CD8-positive, alpha-beta memory T cell (primary cell): Measurements from ENCODE around the gene COMMD2. TPM values are rescaled to one million over a fixed set of nuclear protein-coding genes. Genes with fewer than 3 reads are reported as not detected.

Experiments used
- CTCF ChIA-PET: fragments of 350-600 bp; sonication (Branson Sonifier 250); formaldehyde crosslinking; loops from one replicate; lab custom pipeline; 2021; ENCODE audit warnings: antibody characterized with exemption; lab: Charles Lee
- POLR2A ChIA-PET: fragments of 350-600 bp; sonication (Branson Sonifier 250); formaldehyde crosslinking; loops from one replicate; lab custom pipeline; 2021; ENCODE audit warnings: antibody characterized with exemption; lab: Charles Lee
- DNase-seq, 5 donors: peaks; one replicate each; pipeline versions ENCODE4 v3.0.0 to v3.0.0-alpha.2; 2020 to 2022; ENCODE audit warnings: mixed read lengths in 1 of 5
- H3K27ac ChIP-seq: one replicate; pipeline ENCODE4 v1.7.0; 2013; ENCODE audit warnings: low read depth, mild to moderate bottlenecking, low read length, moderate library complexity
- H3K27me3 ChIP-seq: 2 replicates; pipeline ENCODE4 v1.7.0; 2013; ENCODE audit warnings: low read length, mild to moderate bottlenecking; ENCODE audit not compliant: insufficient read depth, poor library complexity, severe bottlenecking
- H3K36me3 ChIP-seq: 2 replicates; pipeline ENCODE4 v1.7.0; 2013; ENCODE audit warnings: mild to moderate bottlenecking, low read length, moderate library complexity; ENCODE audit not compliant: insufficient read depth
- H3K4me1 ChIP-seq: 2 replicates; pipeline ENCODE4 v1.7.0; 2013; ENCODE audit warnings: mild to moderate bottlenecking, low read length, moderate library complexity; ENCODE audit not compliant: insufficient read depth
- H3K4me3 ChIP-seq: 2 replicates; pipeline ENCODE4 v1.7.0; 2013; ENCODE audit warnings: mild to moderate bottlenecking, low read length
- H3K9me3 ChIP-seq: 2 replicates; pipeline ENCODE4 v1.7.0; 2013; ENCODE audit warnings: mild to moderate bottlenecking, low read length
- H3K27ac Mint-ChIP-seq, 8 donors: one replicate each; pipeline ENCODE4 v1.8.0; 2020 to 2021; ENCODE audit warnings: mixed read lengths in 8 of 8, mild to moderate bottlenecking in 6 of 8, inconsistent platforms in 3 of 8, moderate library complexity in 3 of 8
- H3K27me3 Mint-ChIP-seq, 2 donors: one replicate each; pipeline ENCODE4 v1.8.0; 2020 to 2021; ENCODE audit warnings: mixed read lengths in 2 of 2, mild to moderate bottlenecking in 1 of 2, moderate library complexity in 1 of 2
- H3K36me3 Mint-ChIP-seq, 3 donors: one replicate each; pipeline ENCODE4 v1.8.0; 2020 to 2021; ENCODE audit warnings: mixed read lengths in 3 of 3, inconsistent platforms in 1 of 3, mild to moderate bottlenecking in 1 of 3
- H3K4me1 Mint-ChIP-seq, 3 donors: one replicate each; pipeline ENCODE4 v1.8.0; 2020 to 2021; ENCODE audit warnings: mixed read lengths in 3 of 3, inconsistent platforms in 1 of 3, mild to moderate bottlenecking in 1 of 3
- H3K4me3 Mint-ChIP-seq, 7 donors: one replicate each; pipeline ENCODE4 v1.8.0; 2020 to 2021; ENCODE audit warnings: mixed read lengths in 7 of 7, mild to moderate bottlenecking in 6 of 7, moderate library complexity in 4 of 7, inconsistent platforms in 2 of 7
- H3K9me3 Mint-ChIP-seq, 5 donors: one replicate each; pipeline ENCODE4 v1.8.0; 2020 to 2022; ENCODE audit warnings: mixed read lengths in 5 of 5, mild to moderate bottlenecking in 3 of 5, moderate library complexity in 2 of 5, inconsistent platforms in 1 of 5
- polyA plus RNA-seq: library from polyadenylated mRNA; unstranded; fragments of 300-500 nt; fragmentation: Illumina TruSeq; gene quantifications from one replicate; pipeline ENCODE4 v1.2.3, GENCODE V29; 2021
- total RNA-seq, 2 experiments: library from RNA; stranded (reverse); gene quantifications; one replicate each; pipeline ENCODE4 v1.2.3, GENCODE V29; 2021

The COMMD2 gene
- total and polyA plus RNA-seq, 3 experiments from 2014 or later: 42.4 to 68.4 (median 48.4) TPM

DNA sequence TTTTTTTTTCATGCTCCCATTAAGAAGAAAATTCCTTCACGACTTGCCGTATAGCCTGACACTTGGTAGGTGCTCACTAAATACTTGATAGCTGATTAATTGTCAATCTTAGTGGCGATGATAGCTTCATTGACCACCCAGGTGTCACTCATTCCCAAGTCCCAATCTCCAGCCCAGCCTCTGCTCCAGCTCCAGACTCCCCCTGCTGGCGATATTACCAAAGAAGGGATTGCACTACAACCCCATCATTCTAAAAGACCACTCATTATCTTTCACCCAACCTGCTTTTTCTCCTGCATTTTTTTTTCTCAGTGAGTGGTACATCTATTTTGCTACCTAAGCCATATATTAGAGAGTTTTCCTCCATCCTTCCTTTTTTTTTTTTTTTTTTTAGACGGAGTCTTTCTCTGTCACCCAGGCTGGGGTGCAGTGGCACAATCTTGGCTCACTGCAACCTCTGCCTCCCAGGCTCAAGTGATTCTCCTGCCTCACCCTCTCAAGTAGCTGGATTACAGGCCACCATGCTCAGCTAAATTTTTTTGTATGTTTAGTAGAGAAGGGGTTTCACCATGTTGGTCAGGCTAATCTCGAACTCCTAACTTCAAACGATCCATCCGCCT, 19.5 kb upstream of the COMMD2 start:
- CTCF ChIA-PET: interaction anchor here (0.7 to 3.8 kb wide), 13 partner anchors 8 to 652 kb away, joined by 3 to 17 read pairs (median 4); partner anchors contain the start of genes COMMD2 and RNF13
- H3K9me3 Mint-ChIP-seq: no peaks in the 10 kb centered on the region
- Histone ChIP-seq H3K36me3 (no peaks in the 10 kb centered on the region), H3K27me3 (no peaks in the 10 kb centered on the region), H3K4me1 (no peaks in the 10 kb centered on the region), H3K4me3 (no peak overlapping the region), H3K27ac (no peak overlapping the region), H3K9me3 (no peaks in the 10 kb centered on the region)
- DNase-seq: peak; percentile 10 to 46 (median 14)
- no peaks in the 10 kb centered on the region for H3K36me3 Mint-ChIP-seq
- H3K4me1 Mint-ChIP-seq: no peaks in the 10 kb centered on the region
- H3K27ac Mint-ChIP-seq: no peak overlapping the region
- H3K4me3 Mint-ChIP-seq: no peak overlapping the region
- peaks cover 2 to 18% of the 10 kb centered on the region in 2 donors for H3K27me3 Mint-ChIP-seq
- POLR2A ChIA-PET: no interaction called here

DNA sequence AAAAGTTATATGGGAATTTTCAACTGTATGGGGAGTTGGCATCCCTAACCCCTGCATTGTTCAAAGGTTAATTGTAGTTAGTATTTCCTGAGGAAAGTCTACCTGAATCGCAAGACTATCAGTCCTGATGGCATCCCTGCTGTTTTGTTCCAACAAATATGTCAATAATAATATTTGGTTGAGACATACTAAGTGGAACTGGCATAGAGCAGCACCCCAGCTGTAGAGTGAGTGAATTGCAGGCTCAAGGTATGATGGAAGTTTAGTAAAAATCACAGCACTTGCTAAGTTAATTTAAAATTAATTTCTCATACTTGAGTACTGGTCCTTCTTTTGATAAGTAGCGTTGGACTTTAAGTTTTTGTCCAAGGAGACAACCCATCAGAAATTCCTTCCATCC, 18.0 kb upstream of the COMMD2 start:
- H3K27me3 ChIP-seq: no peaks in the 10 kb centered on the region
- Mint-ChIP-seq H3K27ac (no peak overlapping the region), H3K27me3 (peaks cover 2 to 26% of the 10 kb centered on the region in 2 donors), H3K36me3 (no peaks in the 10 kb centered on the region), H3K4me1 (no peaks in the 10 kb centered on the region), H3K9me3 (no peaks in the 10 kb centered on the region), H3K4me3 (no peak overlapping the region)
- ChIA-PET CTCF (interaction anchor here (1.2 to 3.8 kb wide), 5 partner anchors 18 to 261 kb away, joined by 4 to 17 read pairs (median 7); partner anchors contain the start of gene COMMD2), POLR2A (no interaction called here)
- no peak for DNase-seq
- H3K9me3 ChIP-seq: no peaks in the 10 kb centered on the region
- no peak overlapping the region for H3K27ac ChIP-seq
- H3K36me3 ChIP-seq: no peaks in the 10 kb centered on the region
- no peak overlapping the region for H3K4me3 ChIP-seq
- no peaks in the 10 kb centered on the region for H3K4me1 ChIP-seq

- H3K27me3 Mint-ChIP-seq: peaks cover 9 to 26% of the 10 kb centered on the region in 2 donors
- no peaks in the 10 kb centered on the region for H3K4me1 Mint-ChIP-seq
- no peak for DNase-seq
- H3K4me3 Mint-ChIP-seq: no peak overlapping the region
- Histone ChIP-seq H3K9me3 (no peaks in the 10 kb centered on the region), H3K4me1 (no peaks in the 10 kb centered on the region), H3K4me3 (no peak overlapping the region), H3K27ac (no peak overlapping the region), H3K27me3 (peaks cover 6% of the 10 kb centered on the region), H3K36me3 (no peaks in the 10 kb centered on the region)
- no peaks in the 10 kb centered on the region for H3K36me3 Mint-ChIP-seq
- CTCF ChIA-PET: no interaction called here
- H3K9me3 Mint-ChIP-seq: no peaks in the 10 kb centered on the region
- POLR2A ChIA-PET: no interaction called here
- no peak overlapping the region for H3K27ac Mint-ChIP-seq
These were observed 16.4 kb upstream of the COMMD2 start for GRCh38 chr3:149768704-149769103.

GRCh38 chr3:149767720-149768119, 15.4 kb upstream of the COMMD2 start:
- ChIA-PET POLR2A (no interaction called here), CTCF (interaction anchor here (0.9 kb wide), 1 partner anchor 115 kb away, joined by 3 read pairs; no protein-coding TSS in a partner anchor)
- Histone ChIP-seq H3K4me1 (no peaks in the 10 kb centered on the region), H3K27ac (no peak overlapping the region), H3K36me3 (no peaks in the 10 kb centered on the region), H3K4me3 (no peak overlapping the region), H3K27me3 (peaks cover 8% of the 10 kb centered on the region), H3K9me3 (no peaks in the 10 kb centered on the region)
- DNase-seq: no peak
- H3K4me3 Mint-ChIP-seq: no peak overlapping the region
- no peaks in the 10 kb centered on the region for H3K36me3 Mint-ChIP-seq
- H3K27ac Mint-ChIP-seq: no peak overlapping the region
- H3K27me3 Mint-ChIP-seq: peaks cover 9 to 26% of the 10 kb centered on the region in 2 donors
- H3K9me3 Mint-ChIP-seq: no peaks in the 10 kb centered on the region
- H3K4me1 Mint-ChIP-seq: no peaks in the 10 kb centered on the region

DNA sequence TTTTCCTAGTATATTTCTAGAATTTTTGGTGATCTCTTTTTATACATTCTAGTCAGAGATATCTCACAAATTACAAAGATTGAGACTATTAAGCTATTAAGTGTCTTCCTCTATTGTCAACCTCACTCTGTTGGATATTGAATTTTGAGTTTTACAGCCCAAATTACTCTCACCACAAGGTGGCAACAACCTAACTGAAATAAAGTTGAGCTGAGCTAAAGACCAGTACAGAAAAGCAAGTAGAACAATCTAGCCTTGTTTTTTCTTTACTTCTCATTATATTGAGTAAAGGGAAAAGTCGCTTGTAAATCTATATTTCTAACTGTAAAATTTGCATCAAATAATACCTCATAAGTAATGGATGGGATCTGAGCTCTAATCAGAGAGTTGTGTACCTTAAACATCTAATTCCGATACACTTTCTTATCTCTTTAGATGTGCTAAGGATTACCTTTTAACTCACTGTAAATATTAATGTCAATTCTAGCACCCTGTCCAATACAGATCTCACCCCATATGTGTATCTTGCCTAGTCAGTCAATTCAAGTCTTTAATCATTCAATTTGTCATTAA, 13.6 kb upstream of the COMMD2 start:
- Histone ChIP-seq H3K27me3 (peaks cover 15% of the 10 kb centered on the region), H3K4me3 (no peak overlapping the region), H3K27ac (no peak overlapping the region), H3K9me3 (no peaks in the 10 kb centered on the region), H3K36me3 (no peaks in the 10 kb centered on the region), H3K4me1 (no peaks in the 10 kb centered on the region)
- Mint-ChIP-seq H3K36me3 (no peaks in the 10 kb centered on the region), H3K9me3 (no peaks in the 10 kb centered on the region), H3K4me3 (no peak overlapping the region), H3K27ac (no peak overlapping the region), H3K4me1 (no peaks in the 10 kb centered on the region), H3K27me3 (peaks cover 9 to 20% of the 10 kb centered on the region in 2 donors)
- DNase-seq: no peak
- ChIA-PET CTCF (interaction anchor here (0.9 to 1.7 kb wide), 2 partner anchors 10 to 13 kb away, joined by 3 to 4 read pairs; partner anchors contain the start of gene COMMD2), POLR2A (no interaction called here)

DNA sequence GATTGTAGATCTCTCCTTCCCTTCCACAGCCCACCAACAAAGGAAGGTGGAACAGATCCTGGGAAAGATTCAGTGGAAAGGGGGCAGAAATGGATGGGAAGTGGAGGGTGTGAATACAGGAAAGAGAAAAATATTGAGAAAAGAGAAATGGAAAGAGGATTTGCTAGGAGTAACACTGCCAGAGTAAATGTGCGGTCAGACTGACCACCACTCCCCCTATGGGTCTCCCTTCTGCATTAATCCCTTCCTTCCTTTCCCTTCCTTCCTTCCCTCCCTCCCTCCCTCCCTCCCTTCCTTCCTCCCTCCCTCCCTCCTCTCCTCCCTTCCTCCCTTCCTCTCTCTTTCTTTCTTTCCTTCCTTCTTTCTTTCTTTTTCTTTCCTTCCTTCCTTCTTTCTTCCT, 12.0 kb upstream of the COMMD2 start:
- no peak overlapping the region for H3K27ac Mint-ChIP-seq
- no peak overlapping the region for H3K4me3 Mint-ChIP-seq
- no peaks in the 10 kb centered on the region for H3K36me3 ChIP-seq
- ChIA-PET CTCF (no interaction called here), POLR2A (interaction anchor here (0.6 kb wide), 1 partner anchor 77 kb away, joined by 5 read pairs; no protein-coding TSS in a partner anchor)
- H3K4me3 ChIP-seq: no peak overlapping the region
- H3K27me3 Mint-ChIP-seq: peaks cover 9 to 25% of the 10 kb centered on the region in 2 donors
- H3K36me3 Mint-ChIP-seq: no peaks in the 10 kb centered on the region
- no peaks in the 10 kb centered on the region for H3K4me1 Mint-ChIP-seq
- no peaks in the 10 kb centered on the region for H3K4me1 ChIP-seq
- no peak overlapping the region for H3K27ac ChIP-seq
- DNase-seq: no peak
- no peaks in the 10 kb centered on the region for H3K9me3 Mint-ChIP-seq
- H3K9me3 ChIP-seq: no peaks in the 10 kb centered on the region
- H3K27me3 ChIP-seq: peaks cover 15% of the 10 kb centered on the region

DNA sequence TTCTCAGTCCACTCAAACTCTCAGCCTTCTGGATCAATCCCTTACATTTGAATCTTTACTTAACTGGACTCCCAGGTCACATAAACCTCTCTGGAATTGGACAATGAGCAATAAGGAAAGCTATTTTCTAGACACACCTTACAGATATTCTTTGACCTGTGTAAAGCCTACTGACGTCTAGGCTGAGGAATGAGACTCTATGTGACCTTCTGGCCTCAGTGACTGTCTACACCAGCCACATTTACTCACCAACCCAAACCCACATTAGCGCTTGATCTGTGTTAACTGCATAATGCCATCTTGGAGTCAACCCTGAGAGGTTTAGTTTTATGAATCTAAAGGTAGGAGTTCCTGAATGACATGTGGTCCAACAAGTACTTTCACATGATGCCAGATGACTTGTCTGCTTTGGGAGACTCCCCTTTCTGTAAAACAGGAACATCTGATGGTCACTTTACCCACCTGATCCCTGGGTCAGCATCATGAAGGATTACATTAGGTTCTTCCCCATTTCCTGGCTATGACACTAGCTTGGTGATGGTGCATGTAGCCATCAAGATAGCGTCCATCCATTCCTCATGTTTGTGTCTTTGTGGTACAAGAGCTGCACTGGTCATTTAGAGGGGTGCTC, 11.4 kb upstream of the COMMD2 start:
- no peak overlapping the region for H3K4me3 Mint-ChIP-seq
- Histone ChIP-seq H3K9me3 (no peaks in the 10 kb centered on the region), H3K27ac (no peak overlapping the region), H3K4me3 (no peak overlapping the region), H3K27me3 (peaks cover 15% of the 10 kb centered on the region), H3K4me1 (no peaks in the 10 kb centered on the region), H3K36me3 (no peaks in the 10 kb centered on the region)
- H3K27ac Mint-ChIP-seq: no peak overlapping the region
- H3K9me3 Mint-ChIP-seq: no peaks in the 10 kb centered on the region
- H3K36me3 Mint-ChIP-seq: no peaks in the 10 kb centered on the region
- H3K4me1 Mint-ChIP-seq: no peaks in the 10 kb centered on the region
- no peak for DNase-seq
- H3K27me3 Mint-ChIP-seq: peaks cover 9 to 21% of the 10 kb centered on the region in 2 donors
- ChIA-PET CTCF (interaction anchor here (2.1 kb wide), 1 partner anchor 11 kb away, joined by 9 read pairs; the partner anchor contains the start of gene COMMD2), POLR2A (no interaction called here)

- Mint-ChIP-seq H3K4me1 (peaks cover 31 to 47% (median 44%) of the 10 kb centered on the region in 3 donors), H3K9me3 (no peaks in the 10 kb centered on the region), H3K36me3 (peaks cover 0 to 25% (median 4%) of the 10 kb centered on the region in 3 donors), H3K4me3 (peak overlapping the region in 6 of 7 donors; percentile 51 to 100 (median 95)), H3K27ac (peak overlapping the region in 5 of 8 donors; percentile 22 to 96 (median 94)), H3K27me3 (peaks cover 0 to 5% of the 10 kb centered on the region in 2 donors)
- ChIA-PET POLR2A (no interaction called here), CTCF (interaction anchor here (2.5 kb wide), 2 partner anchors 9 to 54 kb away, joined by 9 to 13 read pairs; no protein-coding TSS in a partner anchor)
- Histone ChIP-seq H3K4me1 (peaks cover 21% of the 10 kb centered on the region), H3K36me3 (no peaks in the 10 kb centered on the region), H3K9me3 (no peaks in the 10 kb centered on the region), H3K27me3 (no peaks in the 10 kb centered on the region), H3K27ac (no peak overlapping the region), H3K4me3 (no peak overlapping the region)
- no peak for DNase-seq
These were observed 1.4 kb upstream of the COMMD2 start for GRCh38 chr3:149753717-149754116.
